Large intestine (tissue), 3 donors: ENCODE data around the gene PGF. TPM values are rescaled to one million over a fixed set of nuclear protein-coding genes. Genes with fewer than 3 reads are reported as not detected.

Experiments used
- DNase-seq, 2 donors: peaks; one replicate each; pipeline versions ENCODE4 v3.0.0 to v3.0.0-alpha.2; 2013
- H3K27ac ChIP-seq: one replicate; pipeline ENCODE4 v1.5.1; 2013; ENCODE audit warnings: low read length
- H3K27me3 ChIP-seq: 2 replicates; pipeline ENCODE4 v1.6.1; 2013; ENCODE audit warnings: low read length; ENCODE audit not compliant: control insufficient read depth, insufficient read depth
- H3K36me3 ChIP-seq: 2 replicates; pipeline ENCODE4 v1.6.1; 2013; ENCODE audit warnings: low read length; ENCODE audit not compliant: control insufficient read depth, insufficient read depth
- H3K4me1 ChIP-seq: one replicate; pipeline ENCODE4 v1.6.1; 2013; ENCODE audit warnings: low read length; ENCODE audit not compliant: control insufficient read depth, insufficient read depth
- H3K4me3 ChIP-seq: one replicate; pipeline ENCODE4 v1.5.1; 2013; ENCODE audit warnings: low read length
- H3K9me3 ChIP-seq: one replicate; pipeline ENCODE4 v1.6.1; 2013; ENCODE audit warnings: mild to moderate bottlenecking, low read depth, low read length, moderate library complexity; ENCODE audit not compliant: control insufficient read depth
- WGBS: methylation state at CpG from one replicate; pipeline ENCODE4 v1.1.5; 2013; ENCODE audit warnings: low lambda C conversion rate; ENCODE audit not compliant: insufficient coverage; 5-methylcytosine and 5-hydroxymethylcytosine counted together
- polyA plus RNA-seq: library from polyadenylated mRNA; unstranded; fragments of 120-200 nt; gene quantifications from one replicate; pipeline ENCODE4 v1.2.1, GENCODE V29; 2013

PGF gene
- polyA plus RNA-seq, 1 donor: 9.1 TPM

DNA sequence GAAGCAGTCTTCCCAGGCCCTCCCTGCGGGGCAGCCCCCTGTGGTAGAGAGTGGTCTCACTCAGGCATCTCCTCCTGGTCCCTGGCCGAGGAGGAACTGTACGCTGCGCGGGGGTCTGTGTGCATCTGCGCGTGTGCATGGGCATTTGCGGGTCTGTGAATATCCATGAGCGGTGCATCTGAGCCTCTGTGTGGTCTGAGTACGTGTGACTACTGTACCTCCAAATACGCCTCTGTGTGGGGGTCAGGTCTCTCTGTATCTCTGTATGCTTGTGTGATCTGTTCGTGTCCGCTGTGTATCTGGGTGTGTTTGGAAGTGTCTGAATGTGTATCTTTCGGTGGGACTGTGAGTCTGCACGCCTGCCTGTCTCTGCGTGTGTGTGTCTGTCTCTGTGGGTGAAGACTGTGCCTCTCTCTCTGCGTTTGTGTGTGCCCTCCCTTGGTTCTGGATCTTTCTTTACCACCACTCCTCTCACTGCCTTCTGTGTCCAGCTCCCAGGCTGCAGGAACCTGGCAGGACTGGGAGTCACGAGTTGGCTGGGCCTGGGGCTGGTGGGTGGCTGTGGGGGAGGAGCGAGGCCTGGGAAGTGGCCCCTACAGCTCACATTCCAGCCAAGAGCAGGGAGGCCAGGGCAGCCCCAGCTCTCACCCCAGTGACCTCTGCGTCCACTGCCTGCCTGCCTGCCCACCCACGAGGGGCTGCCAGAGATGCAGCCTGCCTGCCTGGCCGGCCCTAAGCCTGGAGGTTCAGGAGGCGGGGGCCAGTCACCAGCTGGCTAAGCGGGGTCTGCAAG lies 1.1 kb upstream of the PGF start:
- Histone ChIP-seq H3K4me3 (no peak overlapping the region), H3K27ac (no peak overlapping the region), H3K9me3 (no peaks in the 10 kb centered on the region), H3K4me1 (peaks cover 41% of the 10 kb centered on the region), H3K27me3 (no peaks in the 10 kb centered on the region), H3K36me3 (no peaks in the 10 kb centered on the region)
- DNase-seq: no peak
- no CpG with 5 or more reads among the region's 24 CpGs for WGBS

DNA sequence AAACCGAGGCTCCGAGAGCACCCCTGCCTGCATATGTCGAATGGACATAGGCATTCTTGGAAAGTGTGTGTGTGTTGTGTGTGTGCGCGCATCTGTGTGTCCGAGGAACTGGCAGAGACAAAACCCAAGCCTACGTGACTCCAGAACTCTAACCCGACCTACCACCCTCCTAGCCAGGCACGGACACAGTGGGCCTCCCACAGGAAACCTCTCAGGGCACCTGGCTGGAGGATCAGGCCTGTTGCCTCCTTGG lies 556 bp upstream of the PGF start:
- no peak for DNase-seq
- Histone ChIP-seq H3K36me3 (no peaks in the 10 kb centered on the region), H3K27ac (no peak overlapping the region), H3K4me1 (peaks cover 46% of the 10 kb centered on the region), H3K9me3 (no peaks in the 10 kb centered on the region), H3K4me3 (peak overlapping the region; percentile 26), H3K27me3 (no peaks in the 10 kb centered on the region)
- WGBS: no CpG with 5 or more reads among the region's 9 CpGs

DNA sequence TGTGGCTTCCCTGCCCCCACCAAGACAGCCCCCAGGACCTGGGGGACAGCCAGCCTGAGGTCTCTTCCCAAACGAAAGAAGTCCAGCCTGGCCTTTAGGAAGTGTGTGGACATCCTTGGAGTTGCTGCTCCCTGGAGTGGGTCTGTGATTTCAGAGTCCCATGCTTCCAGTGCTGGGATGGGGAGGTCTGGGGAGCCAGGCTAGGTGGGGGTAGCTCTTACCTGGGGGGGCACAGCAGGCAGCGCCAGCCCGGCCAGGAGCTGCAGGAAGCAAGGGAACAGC lies 509 bp downstream of the PGF start:
- H3K9me3 ChIP-seq: no peaks in the 10 kb centered on the region
- H3K4me1 ChIP-seq: peaks cover 56% of the 10 kb centered on the region
- no peaks in the 10 kb centered on the region for H3K27me3 ChIP-seq
- H3K4me3 ChIP-seq: peak overlapping the region; percentile 49
- DNase-seq: peak in 1 of 2 donors; percentile 22
- no peaks in the 10 kb centered on the region for H3K36me3 ChIP-seq
- no peak overlapping the region for H3K27ac ChIP-seq
- WGBS: no CpG with 5 or more reads among the region's 3 CpGs

DNA sequence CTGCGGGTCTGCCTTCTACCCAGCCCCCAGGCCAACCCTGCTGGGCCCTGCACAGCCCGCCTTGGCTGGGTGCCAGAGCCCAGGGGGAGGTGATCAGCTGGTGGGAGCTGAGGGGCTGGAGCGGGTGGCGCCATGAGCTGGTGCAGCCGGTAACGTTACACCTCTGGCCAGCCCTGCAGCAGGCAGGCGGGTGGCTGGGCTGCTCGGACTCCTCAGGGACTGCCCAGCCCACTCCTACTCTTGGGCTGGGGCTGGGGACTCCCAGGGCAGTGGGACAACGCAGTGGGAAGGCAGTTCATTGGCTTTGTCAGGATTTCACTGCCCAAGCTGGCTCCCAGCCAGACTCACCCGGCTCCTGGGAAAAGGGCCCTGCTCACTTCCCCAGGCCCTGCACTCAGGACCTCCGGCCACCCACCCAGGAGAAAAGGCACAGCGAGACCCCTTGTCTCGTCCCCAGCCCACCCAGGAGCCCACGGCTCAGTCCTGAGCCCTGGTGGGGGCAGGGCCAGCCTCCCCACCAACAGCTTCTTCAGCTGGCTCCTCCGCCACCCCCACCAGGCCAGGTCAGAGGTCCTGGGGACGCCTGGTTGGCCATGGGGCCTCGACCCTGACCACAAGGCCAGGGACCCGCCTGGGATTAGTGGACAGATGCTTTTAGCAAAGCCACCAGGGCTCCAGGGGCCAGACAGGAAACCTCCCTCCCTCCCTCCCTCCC lies 1.0 kb downstream of the PGF start:
- H3K4me1 ChIP-seq: peaks cover 61% of the 10 kb centered on the region
- no peaks in the 10 kb centered on the region for H3K27me3 ChIP-seq
- H3K27ac ChIP-seq: no peak overlapping the region
- no CpG with 5 or more reads among the region's 18 CpGs for WGBS
- H3K36me3 ChIP-seq: no peaks in the 10 kb centered on the region
- H3K9me3 ChIP-seq: no peaks in the 10 kb centered on the region
- H3K4me3 ChIP-seq: peak overlapping the region; percentile 49
- DNase-seq: peak in 1 of 2 donors; percentile 39

DNA sequence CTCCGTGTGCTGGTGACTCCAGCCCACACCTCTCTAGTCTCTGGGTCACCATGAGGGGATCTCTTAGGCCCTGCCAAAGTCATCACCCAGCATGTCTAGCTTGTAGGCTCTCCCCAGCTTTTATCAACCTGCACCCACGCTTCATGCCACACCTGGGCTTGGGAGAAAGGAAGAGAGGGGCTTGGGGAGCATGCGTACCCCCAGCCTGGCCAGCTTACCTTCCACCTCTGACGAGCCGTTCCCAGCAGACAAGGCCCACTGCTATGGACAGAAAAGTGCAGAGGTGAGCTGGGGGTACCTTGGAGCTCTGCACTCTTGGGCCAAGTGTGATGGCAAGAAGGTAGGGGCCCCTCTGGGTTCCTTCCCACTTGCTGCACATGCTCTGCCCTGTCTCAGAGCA lies 1.7 kb downstream of the PGF start:
- no peaks in the 10 kb centered on the region for H3K9me3 ChIP-seq
- H3K36me3 ChIP-seq: peaks cover 3% of the 10 kb centered on the region
- no CpG with 5 or more reads among the region's 5 CpGs for WGBS
- no peak for DNase-seq
- H3K4me1 ChIP-seq: peaks cover 65% of the 10 kb centered on the region
- H3K27ac ChIP-seq: no peak overlapping the region
- H3K27me3 ChIP-seq: no peaks in the 10 kb centered on the region
- H3K4me3 ChIP-seq: peak overlapping the region; percentile 49

DNA sequence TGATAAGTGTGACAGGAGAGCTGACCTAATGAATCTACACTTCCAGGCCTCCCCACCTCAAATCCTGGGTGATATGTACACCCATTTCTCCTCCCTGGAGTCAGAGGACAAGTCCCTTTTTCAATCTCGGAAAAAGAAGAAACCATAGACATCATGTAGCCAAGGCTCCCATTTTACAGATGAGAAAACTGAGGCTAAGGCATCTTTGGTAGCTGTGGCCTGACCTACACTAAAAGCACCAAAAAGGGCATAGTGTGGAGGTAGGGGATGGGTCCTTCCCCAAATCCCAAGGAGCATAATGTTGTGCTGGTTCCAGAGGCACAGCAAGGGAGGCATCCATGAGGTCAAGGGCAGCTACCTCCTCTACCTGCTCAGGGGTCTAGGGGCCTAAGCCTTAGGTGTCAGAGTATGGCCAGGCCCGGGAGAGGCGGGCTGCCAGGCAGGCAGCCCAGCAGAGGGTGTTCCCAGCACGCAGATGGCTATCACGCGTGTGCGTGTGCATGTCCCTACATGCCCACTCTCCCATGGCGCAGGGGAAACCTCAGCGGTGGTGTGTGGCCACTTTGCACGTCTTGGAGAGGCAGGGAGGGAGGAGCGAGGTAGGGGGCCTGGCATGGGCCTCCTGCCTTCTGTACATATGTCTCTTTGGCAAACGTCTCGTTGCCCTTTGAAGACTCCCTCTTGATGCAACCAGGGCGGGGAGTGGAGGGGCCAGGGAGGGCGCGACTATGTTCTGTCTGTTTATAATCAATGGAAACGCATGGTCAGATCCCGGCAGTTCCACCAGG lies 2.5 kb downstream of the PGF start:
- H3K9me3 ChIP-seq: no peaks in the 10 kb centered on the region
- H3K27me3 ChIP-seq: no peaks in the 10 kb centered on the region
- no peak for DNase-seq
- H3K4me1 ChIP-seq: peaks cover 65% of the 10 kb centered on the region
- no peak overlapping the region for H3K4me3 ChIP-seq
- H3K27ac ChIP-seq: no peak overlapping the region
- H3K36me3 ChIP-seq: peaks cover 7% of the 10 kb centered on the region
- WGBS: no CpG with 5 or more reads among the region's 18 CpGs

DNA sequence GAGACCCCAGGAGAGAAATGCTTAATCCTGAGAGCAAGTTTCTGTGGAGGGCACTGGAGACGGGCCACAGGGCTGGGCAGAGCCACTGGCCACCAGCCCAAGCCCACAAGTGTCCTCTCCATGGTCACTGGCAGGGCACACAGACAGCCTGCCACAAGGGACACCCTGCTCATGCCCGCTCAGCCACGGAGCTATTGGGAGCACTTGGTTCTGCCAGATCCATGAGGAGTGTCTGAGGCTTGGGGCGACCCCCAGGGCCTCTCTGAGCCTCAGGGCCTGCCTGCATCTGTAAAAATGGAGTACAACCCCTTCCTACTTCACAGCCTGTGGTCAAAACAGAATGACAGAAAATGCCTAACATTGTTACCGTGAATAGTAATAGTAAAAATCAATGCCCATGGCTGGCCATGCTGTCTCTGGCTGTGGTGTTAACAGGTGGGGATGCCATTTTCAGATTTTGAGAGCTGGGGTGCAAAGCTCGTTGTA lies 3.2 kb downstream of the PGF start:
- Histone ChIP-seq H3K27me3 (no peaks in the 10 kb centered on the region), H3K4me3 (peak overlapping the region; percentile 1), H3K27ac (peak overlapping the region; percentile 79), H3K9me3 (no peaks in the 10 kb centered on the region), H3K4me1 (peaks cover 65% of the 10 kb centered on the region), H3K36me3 (peaks cover 10% of the 10 kb centered on the region)
- no peak for DNase-seq
- WGBS: no CpG with 5 or more reads among the region's 6 CpGs

DNA sequence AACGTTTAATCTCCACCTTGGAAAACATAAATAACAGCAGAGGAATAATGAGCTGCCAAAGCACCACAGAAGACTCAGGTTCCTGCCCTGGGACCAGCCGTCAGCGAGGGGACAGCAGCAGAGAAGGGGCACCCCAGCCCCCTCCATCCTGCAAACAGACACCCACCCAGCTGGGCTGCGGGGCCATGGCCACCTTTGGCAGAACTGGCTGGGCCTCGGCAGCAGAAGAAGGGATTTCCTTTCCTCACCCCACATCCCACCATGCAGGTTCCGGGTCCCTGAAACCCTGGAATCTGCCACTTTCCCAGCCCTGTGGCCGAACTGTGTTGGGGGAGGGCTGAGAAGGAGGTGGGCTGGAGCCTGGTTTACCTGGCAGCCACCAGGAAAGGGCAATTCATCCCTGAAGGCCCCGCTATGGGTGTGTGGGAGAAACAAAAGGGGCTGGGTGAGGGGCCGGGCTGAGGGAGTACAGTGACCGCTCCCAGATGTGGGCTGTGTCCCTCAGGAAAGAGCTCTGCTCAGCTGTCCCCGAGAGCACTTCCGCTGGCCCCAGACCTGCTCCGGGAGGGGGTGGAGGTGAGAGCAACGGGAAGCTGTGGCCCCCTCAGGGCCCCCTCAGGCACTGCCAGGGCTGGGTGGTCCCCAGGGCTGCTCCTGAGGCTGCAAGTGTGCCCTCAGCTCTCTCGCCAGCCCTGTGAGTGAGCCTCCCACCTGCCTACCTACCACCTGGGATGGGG lies 3.8 kb downstream of the PGF start:
- DNase-seq: peak in 1 of 2 donors; percentile 76
- Histone ChIP-seq H3K4me1 (peaks cover 65% of the 10 kb centered on the region), H3K27me3 (no peaks in the 10 kb centered on the region), H3K4me3 (peak overlapping the region; percentile 1), H3K9me3 (no peaks in the 10 kb centered on the region), H3K27ac (peak overlapping the region; percentile 79), H3K36me3 (peaks cover 12% of the 10 kb centered on the region)
- no CpG with 5 or more reads among the region's 15 CpGs for WGBS

DNA sequence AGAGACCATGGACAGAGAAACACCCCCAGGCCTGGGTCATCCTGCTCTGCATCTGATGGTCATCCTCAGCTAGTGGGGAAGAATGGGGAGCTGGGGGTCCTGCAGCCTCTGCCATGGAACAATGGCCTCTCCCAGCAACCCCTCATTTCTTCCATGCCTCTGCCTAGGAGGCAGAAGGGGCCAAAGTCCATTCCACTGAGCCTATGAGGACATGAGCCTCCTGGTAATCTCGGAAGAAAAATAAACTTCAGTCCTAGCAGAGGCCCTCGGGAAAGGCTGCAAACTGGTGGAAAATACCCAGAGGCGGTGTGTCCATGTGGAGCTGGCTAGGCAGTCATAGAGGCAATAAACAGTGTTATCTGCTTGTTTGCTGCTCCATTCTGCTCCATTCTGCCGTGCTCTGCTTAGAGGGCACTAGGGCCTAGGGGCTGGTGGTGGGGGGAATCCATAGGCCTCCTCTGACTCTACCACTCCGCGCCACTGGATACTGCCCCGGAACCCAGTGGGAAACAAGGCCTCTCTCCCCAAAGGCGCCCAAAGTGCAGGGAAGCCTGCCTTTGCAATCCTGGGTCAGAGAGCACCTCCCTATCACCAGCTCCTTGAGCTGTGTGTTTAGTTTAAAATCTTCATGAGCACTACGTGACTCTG lies 4.5 kb downstream of the PGF start:
- H3K4me1 ChIP-seq: peaks cover 67% of the 10 kb centered on the region
- no peak overlapping the region for H3K4me3 ChIP-seq
- H3K27ac ChIP-seq: peak overlapping the region; percentile 79
- peak; percentile 89 to 95 for DNase-seq
- no peaks in the 10 kb centered on the region for H3K9me3 ChIP-seq
- H3K27me3 ChIP-seq: no peaks in the 10 kb centered on the region
- peaks cover 12% of the 10 kb centered on the region for H3K36me3 ChIP-seq
- no CpG with 5 or more reads among the region's 9 CpGs for WGBS
